ENCODE results near the gene CIPC.

GRCh38 chr14:77069551-77069950 lies 28.5 kb upstream of the CIPC start:
- TF ChIP-seq SMC3 (conservative IDR thresholded peaks at IDR 0.05; ENCODE audit: poor library complexity) (no peak), CTCF (IDR thresholded peaks at IDR 0.05; ENCODE audit: poor library complexity, severe bottlenecking) (no peak), EZH2 (IDR thresholded peaks at IDR 0.05; ENCODE audit: borderline replicate concordance, insufficient read depth, low read length, poor library complexity, severe bottlenecking) (no peak), REST (IDR thresholded peaks at IDR 0.05; ENCODE audit: borderline replicate concordance) (no peak)

Measured in neural cell (in vitro differentiated cells).